HG03442 (cell line): ENCODE data around the gene SEC14L3.

Experiments
- ATAC-seq: cut with Tn5 transposase; IDR thresholded peaks from one replicate; pipeline ENCODE4 v1.9.1; 2021; ENCODE audit warnings: mild to moderate bottlenecking, moderate library complexity; ENCODE audit not compliant: unreplicated experiment

SEC14L3 gene

GRCh38 chr22:30423959-30424533 lies 47.8 kb downstream of the SEC14L3 start:
- peak; percentile 81 for ATAC-seq

- peak; percentile 21 for ATAC-seq
Observed at GRCh38 chr22:30423301-30423958, 48.4 kb downstream of the SEC14L3 start.

GRCh38 chr22:30422481-30423300 lies 49.1 kb downstream of the SEC14L3 start:
- ATAC-seq: no peak

GRCh38 chr22:30421695-30422480 lies 49.9 kb downstream of the SEC14L3 start:
- no peak for ATAC-seq

- ATAC-seq: no peak
Observed at GRCh38 chr22:30420347-30421125, 51.3 kb downstream of the SEC14L3 start.

GRCh38 chr22:30416837-30417236 lies 55.0 kb downstream of the SEC14L3 start:
- ATAC-seq: no peak

GRCh38 chr22:30416403-30416802 lies 55.4 kb downstream of the SEC14L3 start:
- no peak for ATAC-seq

- no peak for ATAC-seq
Observed at GRCh38 chr22:30414525-30415047, 57.2 kb downstream of the SEC14L3 start.

- ATAC-seq: no peak
Observed at GRCh38 chr22:30413745-30414524, 57.9 kb downstream of the SEC14L3 start.

GRCh38 chr22:30413001-30413400 lies 58.8 kb downstream of the SEC14L3 start:
- ATAC-seq: no peak

- no peak for ATAC-seq
Observed at GRCh38 chr22:30411780-30412179, 60.0 kb downstream of the SEC14L3 start.
